Transverse colon (tissue), 4 donors: Measurements from ENCODE around the gene DNAJB11. TPM values are rescaled to one million over a fixed set of nuclear protein-coding genes. Genes with fewer than 3 reads are reported as not detected.
"Not testable (repeated sequence)": the region's sequence is repeated elsewhere in the genome, so short reads cannot be mapped to it uniquely, and the experiment has no call there.

Experiments
- DNase-seq: peaks from one replicate; pipeline ENCODE4 v3.0.0-alpha.2; 2019
- H3K27ac ChIP-seq, 4 donors: fragments of 200-600 bp; sonication (generic); 2 replicates each; pipeline ENCODE4 v1.5.1; 2016 to 2018; ENCODE audit warnings: inconsistent platforms in 4 of 4
- H3K27me3 ChIP-seq: fragments of 200-600 bp; sonication (generic); 2 replicates; pipeline ENCODE4 v1.5.1; 2017; ENCODE audit warnings: inconsistent platforms
- H3K36me3 ChIP-seq, 4 donors: fragments of 200-600 bp; sonication (generic); 2 replicates each; pipeline ENCODE4 v1.5.1; 2017 to 2019; ENCODE audit warnings: inconsistent platforms in 4 of 4
- H3K4me1 ChIP-seq, 4 donors: fragments of 200-600 bp; sonication (generic); 2 replicates each; pipeline ENCODE4 v1.5.1; 2017 to 2020; ENCODE audit warnings: inconsistent platforms in 4 of 4
- H3K4me3 ChIP-seq, 4 donors: fragments of 200-600 bp; sonication (generic); 1 replicate in 1 of 4; 2 replicates in 3 of 4; pipeline versions ENCODE4 v1.5.1 to v1.6.1; 2017 to 2019; ENCODE audit warnings: inconsistent platforms in 4 of 4
- H3K9me3 ChIP-seq, 2 donors: fragments of 200-600 bp; sonication (generic); 2 replicates each; pipeline ENCODE4 v1.5.1; 2017 to 2019; ENCODE audit warnings: inconsistent platforms in 2 of 2
- EP300 ChIP-seq: sonication (generic); formaldehyde crosslinking; IDR thresholded peaks from one replicate; pipeline ENCODE4 v1.6.1; 2017; ENCODE audit warnings: antibody characterized with exemption, low read depth
- POLR2A ChIP-seq: fragments of 450-650 bp; IDR thresholded peaks from one replicate; pipeline ENCODE4 v1.6.1; 2016; ENCODE audit warnings: antibody characterized with exemption, mild to moderate bottlenecking, moderate library complexity
- POLR2AphosphoS5 ChIP-seq, 3 donors: sonication (generic); formaldehyde crosslinking; IDR thresholded peaks; one replicate each; pipeline ENCODE4 v1.6.1; 2016; ENCODE audit warnings: antibody characterized with exemption in 3 of 3
- WGBS, 2 donors: methylation state at CpG; one replicate each; pipeline ENCODE4 v1.1.5; 2018; ENCODE audit warnings: low coverage in 1 of 2; 5-methylcytosine and 5-hydroxymethylcytosine counted together
- in situ Hi-C, 4 donors: fragments of 200-750 bp; cut with MboI; loops; one replicate each; pipeline versions ENCODE4 v1.15.0 to v1.15.1; 2017; ENCODE audit warnings: low sequenced_read_pairs in 3 of 4, low pct_ligation_motif_present in 1 of 4, low pct_unique_long_range_greater_than_20kb in 1 of 4
- intact Hi-C: fragments of 100-400 bp; cut with DNase I; formaldehyde crosslinking; loops from one replicate; pipeline ENCODE4 v1.15.1; 2023; ENCODE audit warnings: low total_unique reads
- total RNA-seq, 4 donors: library from RNA; depleted of rRNA; stranded (reverse); fragments of >200 nt; gene quantifications; one replicate each; pipeline ENCODE4 v1.1.0, GENCODE V29; 2016
- TF ChIP-seq, protein P1 (sequence below), 5 experiments: fragments of 200-600 bp in 3 of 5; fragments of 450-650 bp in 2 of 5; sonication (generic) in 3 of 5; IDR thresholded peaks; 1 replicate in 2 of 5; 2 replicates in 3 of 5; pipeline ENCODE4 v1.5.1; 2016 to 2017; ENCODE audit warnings: antibody characterized with exemption in 5 of 5, inconsistent platforms in 3 of 5, mild to moderate bottlenecking in 2 of 5, moderate library complexity in 1 of 5

DNAJB11 gene
- total RNA-seq, 4 donors from 2014 or later: 15.7 to 50.0 (median 29.4) TPM

DNA sequence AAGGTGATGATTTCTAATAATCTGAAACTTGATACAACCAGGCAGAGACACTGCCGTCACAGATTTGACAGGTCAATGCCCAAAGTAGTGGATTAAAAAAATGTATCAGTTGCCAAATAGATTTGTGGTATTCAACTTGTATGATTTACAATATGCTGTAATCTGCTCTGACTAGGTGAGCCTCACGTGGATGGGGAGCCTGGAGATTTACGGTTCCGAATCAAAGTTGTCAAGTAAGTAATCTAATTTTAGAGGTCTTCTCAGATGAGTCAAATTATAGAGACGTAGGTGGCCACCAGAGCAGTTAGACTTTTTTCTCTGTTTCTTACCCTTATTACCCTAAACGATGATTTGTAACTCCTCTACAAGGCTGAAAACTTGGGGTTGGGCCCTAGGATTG is 12.0 kb downstream of the DNAJB11 start:
- Histone ChIP-seq H3K36me3 (peaks cover 3 to 66% (median 30%) of the 10 kb centered on the region in 4 donors), H3K9me3 (no peaks in the 10 kb centered on the region), H3K27ac (no peak overlapping the region), H3K4me1 (no peaks in the 10 kb centered on the region), H3K27me3 (no peaks in the 10 kb centered on the region), H3K4me3 (no peak overlapping the region)
- WGBS, 2 donors: 86 to 94% methylated on average over 5 to 6 of the region's 6 CpGs
- intact Hi-C loops (no loop called here), in situ Hi-C loops (no loop called here)
- no peak for DNase-seq
- no peak for TF ChIP-seq EP300

DNA sequence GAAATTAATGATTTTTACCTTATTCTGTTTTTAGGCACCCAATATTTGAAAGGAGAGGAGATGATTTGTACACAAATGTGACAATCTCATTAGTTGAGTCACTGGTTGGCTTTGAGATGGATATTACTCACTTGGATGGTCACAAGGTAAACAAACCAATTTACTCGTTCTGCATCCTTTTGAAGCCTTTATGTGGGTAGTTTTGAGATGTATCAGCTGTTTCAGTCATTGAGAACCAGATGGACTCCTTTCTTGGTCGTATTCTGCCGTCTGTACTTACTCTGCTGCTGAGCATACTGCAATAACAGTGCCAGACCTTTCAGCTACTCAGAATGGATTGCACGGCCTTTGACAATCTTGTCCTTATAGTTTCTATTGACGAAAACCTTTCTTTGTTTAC is 13.3 kb downstream of the DNAJB11 start:
- WGBS, 2 donors: 66 to 78% methylated on average over 3 to 5 of the region's 5 CpGs
- H3K36me3 ChIP-seq: peaks cover 0 to 62% (median 28%) of the 10 kb centered on the region in 4 donors
- intact Hi-C loops (no loop called here), in situ Hi-C loops (no loop called here)
- no peaks in the 10 kb centered on the region for H3K9me3 ChIP-seq
- H3K4me3 ChIP-seq: no peak overlapping the region
- TF ChIP-seq EP300 (no peak), POLR2AphosphoS5 (IDR thresholded peaks at IDR 0.05) (no peak), POLR2A (no peak)
- TF ChIP-seq, protein P1, sequence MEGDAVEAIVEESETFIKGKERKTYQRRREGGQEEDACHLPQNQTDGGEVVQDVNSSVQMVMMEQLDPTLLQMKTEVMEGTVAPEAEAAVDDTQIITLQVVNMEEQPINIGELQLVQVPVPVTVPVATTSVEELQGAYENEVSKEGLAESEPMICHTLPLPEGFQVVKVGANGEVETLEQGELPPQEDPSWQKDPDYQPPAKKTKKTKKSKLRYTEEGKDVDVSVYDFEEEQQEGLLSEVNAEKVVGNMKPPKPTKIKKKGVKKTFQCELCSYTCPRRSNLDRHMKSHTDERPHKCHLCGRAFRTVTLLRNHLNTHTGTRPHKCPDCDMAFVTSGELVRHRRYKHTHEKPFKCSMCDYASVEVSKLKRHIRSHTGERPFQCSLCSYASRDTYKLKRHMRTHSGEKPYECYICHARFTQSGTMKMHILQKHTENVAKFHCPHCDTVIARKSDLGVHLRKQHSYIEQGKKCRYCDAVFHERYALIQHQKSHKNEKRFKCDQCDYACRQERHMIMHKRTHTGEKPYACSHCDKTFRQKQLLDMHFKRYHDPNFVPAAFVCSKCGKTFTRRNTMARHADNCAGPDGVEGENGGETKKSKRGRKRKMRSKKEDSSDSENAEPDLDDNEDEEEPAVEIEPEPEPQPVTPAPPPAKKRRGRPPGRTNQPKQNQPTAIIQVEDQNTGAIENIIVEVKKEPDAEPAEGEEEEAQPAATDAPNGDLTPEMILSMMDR (IDR thresholded peaks at IDR 0.05): no peak
- no peaks in the 10 kb centered on the region for H3K4me1 ChIP-seq
- no peak for DNase-seq
- H3K27me3 ChIP-seq: no peaks in the 10 kb centered on the region
- no peak overlapping the region for H3K27ac ChIP-seq

DNA sequence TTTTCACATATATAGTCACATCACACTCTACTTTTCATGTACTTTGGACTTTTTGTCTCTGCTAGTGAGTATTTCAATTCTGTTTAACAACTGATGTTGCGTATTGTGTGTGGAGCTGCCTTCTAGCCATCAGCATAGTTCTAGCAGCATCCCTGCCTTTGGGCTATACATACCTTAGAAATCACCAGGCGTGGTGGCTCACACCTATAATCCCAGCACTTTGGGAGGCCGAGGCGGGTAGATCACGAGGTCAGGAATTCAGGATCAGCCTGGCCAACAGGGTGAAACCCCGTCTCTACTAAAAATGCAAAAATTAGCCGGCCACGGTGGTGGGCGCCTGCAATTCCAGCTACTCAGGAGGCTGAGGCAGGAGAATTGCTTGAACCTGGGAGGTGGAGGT is 15.7 kb downstream of the DNAJB11 start:
- H3K27me3 ChIP-seq, H3K4me1 ChIP-seq, H3K9me3 ChIP-seq, in situ Hi-C loops, H3K27ac ChIP-seq, DNase-seq, intact Hi-C loops, H3K4me3 ChIP-seq: not testable (repeated sequence)
- peaks cover 0 to 48% (median 23%) of the 10 kb centered on the region in 4 donors for H3K36me3 ChIP-seq
- 96 to 100% methylated on average over 1 to 9 of the region's 9 CpGs for WGBS, 2 donors

DNA sequence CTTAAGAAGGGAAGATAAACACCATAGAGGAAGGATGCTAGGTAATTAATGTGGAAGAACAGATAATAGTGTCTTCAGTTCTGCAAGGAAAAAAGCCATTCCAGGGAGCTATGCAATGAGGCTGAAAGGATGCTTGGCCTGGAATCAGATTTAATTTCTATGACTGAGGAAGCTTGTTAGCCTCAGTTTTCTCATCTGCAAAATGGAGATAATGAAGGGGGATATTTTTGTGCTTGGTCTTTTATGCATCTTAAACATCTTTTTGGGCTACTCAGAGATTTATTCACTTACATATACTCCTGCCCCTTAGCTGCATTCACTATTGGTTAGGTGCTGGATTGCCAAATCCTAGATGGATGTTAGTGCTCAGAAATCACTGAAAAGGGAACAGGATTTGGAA is 16.7 kb downstream of the DNAJB11 start:
- in situ Hi-C loops: no loop called here
- DNase-seq: no peak
- intact Hi-C loops: no loop called here

DNA sequence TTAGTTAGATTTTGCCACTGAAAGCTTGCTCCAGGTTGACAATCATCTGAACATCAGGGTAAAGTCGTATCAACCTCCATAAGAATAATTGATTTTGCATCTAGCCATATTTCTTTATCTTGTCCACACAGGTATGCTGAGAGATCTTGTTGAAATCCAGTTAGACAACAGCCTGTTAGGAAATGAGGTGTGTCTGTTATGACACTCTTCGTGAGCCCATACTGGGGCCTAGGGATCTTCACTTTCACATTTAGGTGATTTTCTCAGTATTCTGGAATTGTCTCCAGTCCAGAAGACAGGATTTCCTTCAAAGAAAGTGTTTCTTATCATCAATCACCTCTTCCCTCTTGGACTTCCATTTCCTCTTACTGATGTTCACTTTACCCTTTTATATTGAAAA is 18.1 kb downstream of the DNAJB11 start:
- Histone ChIP-seq H3K36me3 (peaks cover 0 to 24% (median 11%) of the 10 kb centered on the region in 4 donors), H3K9me3 (no peaks in the 10 kb centered on the region), H3K4me3 (no peak overlapping the region), H3K4me1 (no peaks in the 10 kb centered on the region), H3K27me3 (no peaks in the 10 kb centered on the region), H3K27ac (no peak overlapping the region)
- in situ Hi-C loops: no loop called here
- DNase-seq: no peak
- WGBS, 2 donors: 53 to 63% methylated on average over 2 of the region's 2 CpGs
- intact Hi-C loops: no loop called here
- no peak for TF ChIP-seq POLR2AphosphoS5 (IDR thresholded peaks at IDR 0.05)
- TF ChIP-seq, protein P1 (IDR thresholded peaks at IDR 0.05): no peak
- no peak for TF ChIP-seq POLR2A
- TF ChIP-seq EP300: no peak

More for the DNA sequence above, 16.7 kb downstream of the DNAJB11 start:
- Histone ChIP-seq H3K4me3 (no peak overlapping the region), H3K4me1 (no peaks in the 10 kb centered on the region), H3K27me3 (no peaks in the 10 kb centered on the region), H3K27ac (no peak overlapping the region), H3K9me3 (no peaks in the 10 kb centered on the region), H3K36me3 (peaks cover 0 to 39% (median 17%) of the 10 kb centered on the region in 4 donors)
- no peak for TF ChIP-seq EP300
- no peak for TF ChIP-seq POLR2AphosphoS5 (IDR thresholded peaks at IDR 0.05)
- TF ChIP-seq POLR2A: no peak
- TF ChIP-seq, protein P1 (IDR thresholded peaks at IDR 0.05): no peak
